ENCODE measurements around the gene EML6.

DNA sequence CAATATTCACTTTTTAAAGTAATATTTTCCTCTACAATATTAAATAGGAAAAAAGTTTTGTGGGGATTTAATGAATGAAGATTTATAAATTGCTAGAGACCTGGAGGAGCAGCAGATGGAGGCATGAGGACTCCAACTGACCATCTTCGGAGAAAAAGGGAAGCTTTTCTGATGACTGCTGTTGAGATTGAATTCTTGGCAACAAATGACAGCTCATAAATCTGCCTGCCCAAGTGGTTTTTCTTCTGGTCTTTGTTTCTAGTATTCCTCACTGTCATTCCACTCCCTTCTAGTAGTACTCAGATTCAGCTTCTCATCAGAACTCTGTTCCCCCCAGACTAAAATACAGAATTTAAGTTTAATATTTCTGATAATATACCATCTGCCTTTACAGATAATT is 157.0 kb downstream of the EML6 start:
- TF ChIP-seq POLR2AphosphoS5 (IDR thresholded peaks at IDR 0.05) (no peak), POLR2A (IDR thresholded peaks at IDR 0.05) (no peak), EP300 (IDR thresholded peaks at IDR 0.05) (no peak)
- TF ChIP-seq, protein P1, sequence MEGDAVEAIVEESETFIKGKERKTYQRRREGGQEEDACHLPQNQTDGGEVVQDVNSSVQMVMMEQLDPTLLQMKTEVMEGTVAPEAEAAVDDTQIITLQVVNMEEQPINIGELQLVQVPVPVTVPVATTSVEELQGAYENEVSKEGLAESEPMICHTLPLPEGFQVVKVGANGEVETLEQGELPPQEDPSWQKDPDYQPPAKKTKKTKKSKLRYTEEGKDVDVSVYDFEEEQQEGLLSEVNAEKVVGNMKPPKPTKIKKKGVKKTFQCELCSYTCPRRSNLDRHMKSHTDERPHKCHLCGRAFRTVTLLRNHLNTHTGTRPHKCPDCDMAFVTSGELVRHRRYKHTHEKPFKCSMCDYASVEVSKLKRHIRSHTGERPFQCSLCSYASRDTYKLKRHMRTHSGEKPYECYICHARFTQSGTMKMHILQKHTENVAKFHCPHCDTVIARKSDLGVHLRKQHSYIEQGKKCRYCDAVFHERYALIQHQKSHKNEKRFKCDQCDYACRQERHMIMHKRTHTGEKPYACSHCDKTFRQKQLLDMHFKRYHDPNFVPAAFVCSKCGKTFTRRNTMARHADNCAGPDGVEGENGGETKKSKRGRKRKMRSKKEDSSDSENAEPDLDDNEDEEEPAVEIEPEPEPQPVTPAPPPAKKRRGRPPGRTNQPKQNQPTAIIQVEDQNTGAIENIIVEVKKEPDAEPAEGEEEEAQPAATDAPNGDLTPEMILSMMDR (IDR thresholded peaks at IDR 0.05), result no peak

Measured in gastroesophageal sphincter (tissue), 3 donors.